Keratinocyte (primary cell): ENCODE measurements around the gene KCNN3. TPM values are rescaled to one million over a fixed set of nuclear protein-coding genes. Genes with fewer than 3 reads are reported as not detected.

ENCODE experiments used
- DNase-seq: peaks from one replicate; pipeline ENCODE4 v3.0.0-alpha.2; 2011; ENCODE audit warnings: low read depth, missing footprints, low spot score
- FAIRE-seq: peaks from 2 replicates; lab custom pipeline; 2011; peaks lifted over from hg19 to GRCh38; lab: Jason Lieb, UNC
- H2AFZ ChIP-seq: 2 replicates; pipeline ENCODE4 v1.6.0; 2012; ENCODE audit warnings: low read length, control low read depth, inconsistent platforms; ENCODE audit not compliant: control insufficient read depth
- H3K27ac ChIP-seq: 2 replicates; pipeline ENCODE4 v1.5.1; 2011; ENCODE audit warnings: low read length; ENCODE audit not compliant: control insufficient read depth, insufficient read depth
- H3K27me3 ChIP-seq: 3 replicates; pipeline ENCODE4 v1.6.0; 2011; ENCODE audit warnings: low read length; ENCODE audit not compliant: control insufficient read depth, insufficient read depth; ENCODE audit errors: extremely low read depth
- H3K36me3 ChIP-seq, 2 experiments: 2 replicates in 1 of 2; 3 replicates in 1 of 2; pipeline ENCODE4 v1.5.1; 2011; ENCODE audit warnings: low read length in 2 of 2, mild to moderate bottlenecking in 1 of 2; ENCODE audit not compliant: control insufficient read depth in 2 of 2, insufficient read depth in 2 of 2; ENCODE audit errors: extremely low read depth in 1 of 2
- H3K4me1 ChIP-seq: 3 replicates; pipeline ENCODE4 v1.5.1; 2011; ENCODE audit warnings: low read length; ENCODE audit not compliant: control insufficient read depth, insufficient read depth; ENCODE audit errors: extremely low read depth
- H3K4me2 ChIP-seq: 3 replicates; pipeline ENCODE4 v1.6.0; 2011; ENCODE audit warnings: low read depth, low read length; ENCODE audit not compliant: control insufficient read depth, insufficient read depth; ENCODE audit errors: extremely low read depth
- H3K4me3 ChIP-seq, 3 experiments: fragments of 200-600 bp in 1 of 3; sonication (generic) in 1 of 3; 2 replicates in 2 of 3; 3 replicates in 1 of 3; pipeline ENCODE4 v1.5.1; 2011 to 2016; ENCODE audit warnings: low read length in 3 of 3, mild to moderate bottlenecking in 3 of 3, control low read depth in 2 of 3, inconsistent platforms in 1 of 3, low read depth in 1 of 3, mixed read lengths in 1 of 3, mixed run types in 1 of 3, moderate library complexity in 1 of 3; ENCODE audit not compliant: control insufficient read depth in 2 of 3, insufficient read depth in 2 of 3; ENCODE audit errors: extremely low read depth in 1 of 3
- H3K79me2 ChIP-seq: 2 replicates; pipeline ENCODE4 v1.6.0; 2012; ENCODE audit warnings: low read length; ENCODE audit not compliant: control insufficient read depth, insufficient read depth
- H3K9ac ChIP-seq: 3 replicates; pipeline ENCODE4 v1.6.0; 2011; ENCODE audit warnings: low read length; ENCODE audit not compliant: control insufficient read depth, insufficient read depth; ENCODE audit errors: extremely low read depth
- H3K9me1 ChIP-seq: 3 replicates; pipeline ENCODE4 v1.6.0; 2011; ENCODE audit warnings: low read length; ENCODE audit not compliant: control insufficient read depth, insufficient read depth; ENCODE audit errors: extremely low read depth
- H3K9me3 ChIP-seq: 2 replicates; pipeline ENCODE4 v1.5.1; 2012; ENCODE audit warnings: low read depth, low read length; ENCODE audit not compliant: control insufficient read depth
- H4K20me1 ChIP-seq: 3 replicates; pipeline ENCODE4 v1.6.0; 2011; ENCODE audit warnings: low read length; ENCODE audit not compliant: control insufficient read depth, insufficient read depth; ENCODE audit errors: extremely low read depth
- EZH2 ChIP-seq: IDR thresholded peaks from one replicate; pipeline ENCODE4 v1.6.1; 2012; ENCODE audit warnings: inconsistent platforms, mild to moderate bottlenecking, low read length, moderate library complexity
- dilution Hi-C: fragments of 300-500 bp; cut with MboI; formaldehyde crosslinking; loops from one replicate; pipeline ENCODE4 v1.7.0; 2020; ENCODE audit warnings: low sequenced_read_pairs; ENCODE audit not compliant: extremely low pct_ligation_motif_present
- polyA plus RNA-seq, 5 experiments: library from polyadenylated mRNA; depleted of rRNA in 3 of 5; stranded (reverse) in 3 of 5; stranded (forward) in 1 of 5; unstranded in 1 of 5; fragments of >200 nt; gene quantifications; 1 replicate in 1 of 5; 2 replicates in 3 of 5; 3 replicates in 1 of 5; pipeline versions ENCODE4 v1.2.1 to v1.2.3, GENCODE V29; 2011 to 2012; ENCODE audit warnings: missing spikeins in 2 of 5, low read depth in 1 of 5, low replicate concordance in 1 of 5
- TF ChIP-seq, protein P1 (sequence below), 3 experiments: IDR thresholded peaks in 1 of 3; conservative IDR thresholded peaks in 1 of 3; optimal IDR thresholded peaks in 1 of 3; 2 replicates in 2 of 3; 3 replicates in 1 of 3; pipeline versions ENCODE3 to v1.5.1; 2011; ENCODE audit warnings: low read length in 3 of 3, mild to moderate bottlenecking in 3 of 3, moderate library complexity in 2 of 3, control low read depth in 1 of 3, inconsistent platforms in 1 of 3; ENCODE audit not compliant: insufficient read depth in 2 of 3; ENCODE audit errors: extremely low read depth in 1 of 3

KCNN3 gene
- polyA plus RNA-seq, 1 donor (not counting 4 experiments of a cell fraction or from before 2014, with no cell fraction given) = 0.05 TPM

DNA sequence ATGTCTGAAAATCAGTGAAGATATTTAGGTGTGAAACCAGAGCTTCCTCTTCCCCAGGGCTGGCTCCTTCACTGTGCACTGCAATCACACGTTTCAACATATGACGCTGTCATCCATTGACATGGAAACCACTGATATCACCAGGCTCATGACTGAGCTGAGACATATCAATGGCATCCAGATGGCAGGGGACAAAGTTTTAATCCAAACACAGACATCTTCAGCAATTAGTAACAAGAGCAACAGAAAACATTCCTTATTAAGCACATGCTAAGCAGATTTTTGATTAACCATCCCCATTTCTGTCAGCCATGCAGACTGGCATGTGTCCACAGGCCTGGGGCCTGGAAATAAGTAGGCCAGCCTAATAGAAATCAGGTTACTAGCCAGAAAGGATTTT, 154.1 kb downstream of the KCNN3 start:
- no peak overlapping the region for H3K27ac ChIP-seq

DNA sequence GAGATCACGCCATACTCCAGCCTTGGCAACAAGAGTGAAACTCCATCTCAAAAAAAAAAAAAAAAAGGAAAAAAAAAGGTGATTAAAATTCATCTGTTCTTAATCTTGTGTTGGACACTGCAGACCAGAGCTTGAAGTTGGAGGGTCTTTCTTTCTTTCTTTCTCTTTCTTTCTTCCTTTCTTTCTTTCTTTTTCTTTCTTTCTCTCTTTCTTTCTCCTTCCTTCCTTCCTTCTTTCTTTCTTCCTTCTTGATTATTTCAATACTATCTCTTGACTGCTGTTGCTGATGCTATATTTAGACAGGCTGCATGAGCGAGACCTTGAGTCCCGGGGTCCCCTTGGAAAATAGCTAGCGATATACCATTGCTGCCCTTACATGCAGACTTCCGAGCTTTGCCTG, 154.7 kb downstream of the KCNN3 start:
- Histone ChIP-seq H3K27ac (no peak overlapping the region), H3K27me3 (peaks cover 3% of the 10 kb centered on the region), H3K36me3 (no peaks in the 10 kb centered on the region), H3K4me2 (no peak overlapping the region), H4K20me1 (peaks cover 4% of the 10 kb centered on the region), H3K9me3 (no peaks in the 10 kb centered on the region), H3K79me2 (no peaks in the 10 kb centered on the region), H2AFZ (no peak overlapping the region), H3K9me1 (no peaks in the 10 kb centered on the region), H3K4me1 (peaks cover 4% of the 10 kb centered on the region), H3K4me3 (no peak overlapping the region), H3K9ac (no peak overlapping the region)
- dilution Hi-C loops = no loop called here
- DNase-seq (no peak), FAIRE-seq (no peak)
- TF ChIP-seq, protein P1, sequence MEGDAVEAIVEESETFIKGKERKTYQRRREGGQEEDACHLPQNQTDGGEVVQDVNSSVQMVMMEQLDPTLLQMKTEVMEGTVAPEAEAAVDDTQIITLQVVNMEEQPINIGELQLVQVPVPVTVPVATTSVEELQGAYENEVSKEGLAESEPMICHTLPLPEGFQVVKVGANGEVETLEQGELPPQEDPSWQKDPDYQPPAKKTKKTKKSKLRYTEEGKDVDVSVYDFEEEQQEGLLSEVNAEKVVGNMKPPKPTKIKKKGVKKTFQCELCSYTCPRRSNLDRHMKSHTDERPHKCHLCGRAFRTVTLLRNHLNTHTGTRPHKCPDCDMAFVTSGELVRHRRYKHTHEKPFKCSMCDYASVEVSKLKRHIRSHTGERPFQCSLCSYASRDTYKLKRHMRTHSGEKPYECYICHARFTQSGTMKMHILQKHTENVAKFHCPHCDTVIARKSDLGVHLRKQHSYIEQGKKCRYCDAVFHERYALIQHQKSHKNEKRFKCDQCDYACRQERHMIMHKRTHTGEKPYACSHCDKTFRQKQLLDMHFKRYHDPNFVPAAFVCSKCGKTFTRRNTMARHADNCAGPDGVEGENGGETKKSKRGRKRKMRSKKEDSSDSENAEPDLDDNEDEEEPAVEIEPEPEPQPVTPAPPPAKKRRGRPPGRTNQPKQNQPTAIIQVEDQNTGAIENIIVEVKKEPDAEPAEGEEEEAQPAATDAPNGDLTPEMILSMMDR (optimal IDR thresholded peaks at IDR 0.05 in 1 of 3, IDR thresholded peaks at IDR 0.05 in 1 of 3, conservative IDR thresholded peaks at IDR 0.05 in 1 of 3; ENCODE audit: extremely low read depth in 1 of 3, insufficient read depth in 2 of 3, low read length in 3 of 3) = no peak
- no peak for TF ChIP-seq EZH2

More for the DNA sequence above, 154.1 kb downstream of the KCNN3 start:
- DNase-seq (no peak), FAIRE-seq (no peak)
- H3K79me2 ChIP-seq = no peaks in the 10 kb centered on the region
- H3K4me1 ChIP-seq = peaks cover 4% of the 10 kb centered on the region
- H3K9me3 ChIP-seq = no peaks in the 10 kb centered on the region
- H3K9ac ChIP-seq = no peak overlapping the region
- H4K20me1 ChIP-seq = peaks cover 4% of the 10 kb centered on the region
- dilution Hi-C loops = no loop called here
- H3K4me3 ChIP-seq = no peak overlapping the region
- H2AFZ ChIP-seq = no peak overlapping the region
- TF ChIP-seq, protein P1 (optimal IDR thresholded peaks at IDR 0.05 in 1 of 3, IDR thresholded peaks at IDR 0.05 in 1 of 3, conservative IDR thresholded peaks at IDR 0.05 in 1 of 3; ENCODE audit: extremely low read depth in 1 of 3, insufficient read depth in 2 of 3, low read length in 3 of 3) = no peak
- no peak for TF ChIP-seq EZH2
- H3K4me2 ChIP-seq = no peak overlapping the region
- peaks cover 3% of the 10 kb centered on the region for H3K27me3 ChIP-seq
- no peaks in the 10 kb centered on the region for H3K36me3 ChIP-seq
- no peaks in the 10 kb centered on the region for H3K9me1 ChIP-seq
